GM12891 (cell line): ENCODE data around the gene SERINC5.

Experiments used
- DNase-seq: peaks from one replicate; pipeline ENCODE4 v3.0.0; 2011; ENCODE audit warnings: low spot score; ENCODE audit not compliant: insufficient read length
- FAIRE-seq: peaks from 2 replicates; lab custom pipeline; 2011; peaks lifted over from hg19 to GRCh38; lab: Jason Lieb, UNC
- PAX5 ChIP-seq: IDR thresholded peaks from 2 replicates; pipeline ENCODE4 v1.6.1; 2011; ENCODE audit warnings: low read length, moderate library complexity, mild to moderate bottlenecking; ENCODE audit not compliant: insufficient read depth, severe bottlenecking
- POLR2A ChIP-seq: IDR thresholded peaks from 2 replicates; pipeline ENCODE4 v1.6.1; 2011; ENCODE audit warnings: low read depth, low read length, control low read depth
- POLR2AphosphoS5 ChIP-seq: IDR thresholded peaks from 2 replicates; pipeline ENCODE4 v1.6.1; 2011; ENCODE audit warnings: low read depth, low read length, control low read depth
- POU2F2 ChIP-seq: IDR thresholded peaks from 2 replicates; pipeline ENCODE4 v1.6.1; 2011; ENCODE audit warnings: low read depth, mild to moderate bottlenecking, control low read depth, low read length, moderate library complexity
- SPI1 ChIP-seq: IDR thresholded peaks from 2 replicates; pipeline ENCODE4 v1.6.1; 2011; ENCODE audit warnings: low read depth, low read length, control low read depth
- TAF1 ChIP-seq: IDR thresholded peaks from 2 replicates; pipeline ENCODE4 v1.6.1; 2011; ENCODE audit warnings: low read depth, low read length, control low read depth

SERINC5 gene

DNA sequence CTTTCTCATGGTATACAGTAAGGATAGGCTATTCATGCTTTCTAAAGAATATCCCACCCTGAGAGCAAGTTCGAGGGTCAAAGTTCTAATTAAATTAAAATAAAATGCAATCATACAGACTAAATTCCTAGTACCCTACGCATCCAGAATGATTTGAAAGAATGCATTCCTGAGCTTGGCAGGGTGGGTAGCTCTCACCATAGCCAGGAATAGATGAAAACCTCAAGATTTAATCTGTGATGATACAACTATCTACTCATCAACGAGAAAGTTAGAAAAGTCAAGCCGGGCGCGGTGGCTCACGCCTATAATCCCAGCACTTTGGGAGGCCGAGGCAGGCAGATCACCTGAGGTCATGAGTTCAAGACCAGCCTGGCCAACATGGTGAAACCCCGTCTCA is 32.3 kb downstream of the SERINC5 start:
- no peak for FAIRE-seq
- TF ChIP-seq POU2F2 = no peak
- TF ChIP-seq POLR2A = no peak
- TF ChIP-seq TAF1 = no peak
- no peak for TF ChIP-seq POLR2AphosphoS5
- DNase-seq = no peak

DNA sequence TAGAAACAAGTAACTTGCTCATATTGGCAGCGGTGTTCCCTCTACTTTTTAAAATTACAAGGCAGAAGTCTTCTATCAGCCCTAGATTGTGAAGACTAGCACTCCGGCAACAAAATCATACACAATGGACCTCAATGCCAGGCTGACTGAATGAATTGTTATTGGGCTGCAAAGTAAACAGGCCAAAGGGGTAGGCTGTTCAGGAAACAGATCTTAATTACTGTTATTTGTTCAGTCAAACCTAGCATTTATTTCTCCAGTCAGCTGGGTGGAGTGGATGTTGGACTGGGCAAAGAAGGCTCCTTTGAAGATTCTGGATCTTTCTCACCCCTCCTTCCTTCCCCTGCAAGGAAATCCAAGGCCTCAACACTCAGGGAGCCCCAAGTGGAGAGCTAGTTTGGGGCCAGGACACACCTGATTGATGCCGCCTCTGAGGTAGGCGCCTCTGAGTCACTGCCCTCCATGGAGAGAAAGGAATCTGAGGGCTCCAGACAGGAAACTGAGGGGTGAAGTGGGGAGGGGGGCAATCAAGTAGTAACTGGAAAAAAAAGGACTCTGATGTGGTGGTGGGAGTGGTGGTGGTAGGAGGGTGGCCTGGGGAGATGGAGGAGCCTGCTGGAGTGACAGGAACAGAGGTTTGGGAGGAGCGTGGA is 35.5 kb downstream of the SERINC5 start:
- TF ChIP-seq PAX5 = no peak
- DNase-seq (no peak), FAIRE-seq (no peak)

DNA sequence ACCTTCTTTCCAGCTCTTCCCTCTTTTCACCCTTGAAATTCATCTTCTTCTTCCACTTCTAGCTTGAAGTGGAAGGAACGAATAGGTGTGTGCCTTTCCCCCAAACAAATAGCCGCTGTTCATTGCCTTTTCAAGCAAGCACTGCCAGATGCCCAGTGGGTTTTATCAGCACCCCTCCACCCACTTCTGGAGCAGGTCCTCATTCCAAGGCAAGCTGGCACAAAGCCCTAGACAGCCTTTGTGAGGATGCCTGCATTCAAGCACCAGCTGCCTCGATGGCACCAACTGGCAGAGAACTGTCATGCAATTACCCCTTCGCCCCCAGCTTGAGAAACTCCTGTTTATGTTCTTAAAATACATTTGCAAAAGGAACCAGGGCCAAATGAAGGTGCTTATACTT is 36.5 kb downstream of the SERINC5 start:
- FAIRE-seq = no peak
- no peak for DNase-seq
- TF ChIP-seq POLR2AphosphoS5 (no peak), SPI1 (no peak), POLR2A (no peak), PAX5 (no peak), TAF1 (no peak), POU2F2 (no peak)

DNA sequence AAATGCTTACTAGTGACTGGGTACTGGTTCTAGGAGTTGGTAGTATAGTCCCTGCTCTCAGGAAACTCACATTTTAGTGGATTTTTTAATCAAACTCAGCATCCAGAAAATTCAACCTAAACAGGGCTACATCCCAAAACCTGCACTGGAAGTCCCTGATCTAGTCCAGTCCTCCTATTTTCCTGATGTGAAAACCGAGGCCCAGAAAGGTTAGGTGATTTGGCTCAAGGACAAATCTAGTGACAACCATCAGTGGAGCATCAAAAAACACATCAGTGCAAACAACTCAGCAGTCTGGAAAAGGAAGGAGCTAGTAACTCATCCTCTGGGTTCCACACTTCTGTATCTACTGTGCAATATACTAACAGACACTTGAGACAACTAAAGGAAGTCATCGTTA is 38.2 kb downstream of the SERINC5 start:
- FAIRE-seq (peak; percentile 38), DNase-seq (no peak)
- TF ChIP-seq POU2F2 (no peak), POLR2AphosphoS5 (no peak), POLR2A (no peak), TAF1 (no peak), SPI1 (no peak), PAX5 (no peak)

DNA sequence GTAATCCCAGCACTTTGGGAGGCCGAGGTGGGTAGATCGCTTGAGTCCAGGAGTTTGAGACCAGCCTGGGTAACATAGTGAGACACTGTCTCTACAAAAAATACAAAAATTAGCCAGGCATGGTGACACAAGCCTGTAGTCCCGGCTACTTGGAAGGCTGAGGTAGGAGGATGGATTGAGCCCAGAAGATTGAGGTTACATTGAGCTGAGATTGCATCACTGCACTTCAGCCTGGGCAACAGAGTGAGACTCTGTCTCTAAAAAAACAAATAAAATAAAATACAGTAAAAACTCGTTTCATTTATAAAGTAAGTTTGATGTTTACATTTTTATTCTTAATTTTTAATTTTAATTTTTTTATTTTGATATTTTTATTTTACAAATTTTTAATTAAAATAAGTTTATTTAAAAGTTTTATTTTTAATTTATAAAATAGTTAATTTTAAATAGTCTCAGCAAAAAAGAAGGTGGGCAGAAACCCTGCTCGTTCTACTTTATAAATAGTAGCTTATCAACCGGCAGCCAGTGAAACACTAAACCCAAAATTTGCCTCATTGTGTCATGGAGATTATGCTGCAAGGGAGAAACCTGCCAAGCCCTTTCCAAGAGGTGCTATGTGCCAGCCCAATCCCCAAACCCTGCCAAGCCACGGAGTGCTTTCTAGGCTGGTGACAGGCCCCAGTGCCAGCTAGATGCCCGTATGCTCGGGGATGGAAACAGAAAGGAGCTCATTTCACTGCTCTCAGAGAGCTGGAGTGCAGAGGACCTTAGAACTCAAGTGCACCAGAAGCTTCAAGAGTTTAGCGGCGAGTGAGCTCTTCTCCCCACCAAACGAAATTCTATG is 38.9 kb downstream of the SERINC5 start:
- TF ChIP-seq POU2F2 (no peak), PAX5 (no peak), POLR2A (no peak), SPI1 (no peak), POLR2AphosphoS5 (no peak), TAF1 (no peak)
- no peak for DNase-seq
- FAIRE-seq = no peak

DNA sequence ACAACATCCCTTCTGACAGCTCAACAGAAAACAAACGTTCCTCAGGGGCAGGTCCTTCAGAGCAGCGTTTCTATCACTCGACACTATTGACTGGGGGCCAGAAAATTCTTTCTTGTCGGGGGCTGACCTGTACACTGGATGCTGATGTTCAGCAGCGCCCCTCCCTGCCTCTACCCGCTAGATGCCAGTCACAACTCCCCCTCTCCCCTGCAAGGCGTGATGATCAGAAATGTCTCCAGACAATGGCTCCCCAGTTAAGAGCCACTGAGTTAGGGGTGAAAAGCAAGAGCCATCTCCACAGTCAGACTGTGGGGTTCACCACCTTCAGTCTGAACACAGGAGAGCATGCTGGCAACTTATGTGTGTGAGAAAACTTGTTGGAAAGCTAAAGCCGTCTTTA is 39.8 kb downstream of the SERINC5 start:
- no peak for TF ChIP-seq PAX5
- TF ChIP-seq POLR2A = no peak
- TF ChIP-seq POLR2AphosphoS5 = no peak
- TF ChIP-seq SPI1 = no peak
- no peak for TF ChIP-seq POU2F2
- no peak for TF ChIP-seq TAF1
- no peak for FAIRE-seq

DNA sequence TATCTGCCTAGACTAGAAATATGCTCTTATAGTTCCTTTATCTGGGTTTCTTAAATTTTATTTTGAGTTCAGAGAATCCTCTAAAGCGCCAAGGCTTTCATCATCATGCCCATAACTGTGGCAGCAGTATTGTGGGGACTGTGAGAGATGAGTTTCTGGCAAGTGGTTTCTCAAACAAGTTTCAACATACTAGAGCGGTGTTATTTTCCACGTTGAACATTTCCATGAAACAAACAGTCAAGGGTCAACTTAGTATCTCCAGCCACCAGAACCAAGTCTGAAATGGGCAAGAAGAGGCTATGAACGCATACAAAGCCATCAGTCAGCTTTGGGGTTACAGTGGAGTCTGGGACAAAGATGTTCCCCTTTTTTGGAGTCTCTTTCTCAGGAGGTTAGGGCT is 40.3 kb downstream of the SERINC5 start:
- no peak for FAIRE-seq
- no peak for DNase-seq
- TF ChIP-seq SPI1 (no peak), POLR2AphosphoS5 (no peak), POLR2A (no peak), TAF1 (no peak), POU2F2 (no peak), PAX5 (no peak)

More for the DNA sequence above, 39.8 kb downstream of the SERINC5 start:
- DNase-seq = no peak

DNA sequence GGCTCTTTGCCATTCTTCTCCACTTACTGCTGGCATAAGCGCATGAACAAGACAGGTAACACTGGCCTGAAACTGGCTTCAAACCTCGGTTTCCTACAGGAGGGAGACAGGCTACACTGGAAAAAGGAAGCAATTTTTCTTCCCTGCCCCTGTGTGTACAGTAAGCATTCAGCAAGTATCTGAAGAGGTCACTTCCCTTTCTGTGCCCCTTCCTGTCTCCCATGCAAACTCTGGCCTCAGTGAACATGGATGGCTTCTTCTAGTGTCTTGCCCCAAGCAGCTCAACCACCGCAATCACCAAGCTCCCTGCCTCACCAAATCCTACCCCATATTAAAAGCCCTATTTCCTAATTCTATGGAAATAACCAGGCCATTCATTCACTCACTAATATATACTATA is 42.4 kb downstream of the SERINC5 start:
- FAIRE-seq (no peak), DNase-seq (no peak)

DNA sequence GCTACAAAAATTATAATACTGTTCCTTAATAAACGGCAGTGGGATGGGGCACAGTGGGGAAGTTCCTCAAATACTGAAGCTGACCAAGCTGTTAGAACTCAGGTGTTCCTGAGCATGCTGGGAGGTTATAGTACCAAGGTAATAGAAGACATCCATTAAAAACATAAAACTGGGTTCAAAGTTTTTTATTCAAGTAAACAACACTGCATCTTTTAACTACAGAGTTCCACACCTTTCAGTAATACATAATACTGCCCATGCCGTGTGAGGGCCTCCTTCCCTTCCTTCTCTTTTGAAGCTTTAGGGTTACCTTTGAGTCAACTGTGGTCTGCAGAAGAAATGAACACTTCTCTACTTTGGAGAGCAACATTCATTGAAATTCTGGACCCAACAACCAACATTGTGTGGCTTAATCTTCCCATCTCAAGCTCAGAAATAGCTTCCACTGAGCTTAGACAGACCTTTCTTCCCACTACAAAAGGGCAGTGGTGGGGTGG is 43.6 kb downstream of the SERINC5 start:
- no peak for TF ChIP-seq POLR2AphosphoS5
- TF ChIP-seq SPI1 = no peak
- TF ChIP-seq POLR2A = no peak
- no peak for TF ChIP-seq TAF1
- no peak for TF ChIP-seq POU2F2
- TF ChIP-seq PAX5 = no peak
- no peak for FAIRE-seq

More for the DNA sequence above, 42.4 kb downstream of the SERINC5 start:
- TF ChIP-seq POLR2AphosphoS5 (no peak), POLR2A (no peak), SPI1 (no peak), TAF1 (no peak), PAX5 (no peak), POU2F2 (no peak)

More for the DNA sequence above, 43.6 kb downstream of the SERINC5 start:
- no peak for DNase-seq
